Measurements from ENCODE around the gene GASK1B.

DNA sequence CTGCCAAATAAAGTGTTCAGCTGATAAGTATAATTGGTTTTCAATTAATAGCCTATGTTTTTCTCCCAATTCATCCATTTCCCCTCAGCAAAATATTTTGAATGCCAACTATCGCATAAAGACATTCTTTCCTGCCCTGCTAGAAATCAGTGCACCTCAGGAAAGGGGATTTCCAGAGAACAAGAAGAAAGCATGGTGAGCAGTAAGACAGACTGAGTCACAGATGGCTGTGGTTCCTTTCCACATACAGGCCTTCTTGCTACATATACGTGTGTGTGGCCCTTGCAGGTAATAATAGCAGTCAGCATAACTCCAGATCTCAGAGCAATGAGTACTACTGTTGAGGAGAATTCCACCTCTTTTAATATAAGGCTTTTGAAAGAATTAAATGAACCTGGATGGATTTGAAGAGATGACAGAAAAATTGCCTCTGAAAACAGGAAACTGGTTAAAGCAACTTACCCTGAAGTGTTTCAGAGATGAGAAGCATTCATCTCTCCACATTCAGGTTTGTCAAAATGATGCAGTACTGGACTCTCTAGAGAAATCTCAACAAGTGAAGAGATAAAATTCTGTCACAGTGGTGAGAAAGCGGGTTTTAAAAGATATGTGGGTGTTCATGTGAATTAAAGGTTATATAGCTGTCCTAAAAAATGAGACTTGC lies 13.6 kb downstream of the GASK1B start:
- TF ChIP-seq POLR2A (IDR thresholded peaks at IDR 0.05) (no peak), CTCF (IDR thresholded peaks at IDR 0.05) (no peak)
